ENCODE measurements around the gene RFLNA.

DNA sequence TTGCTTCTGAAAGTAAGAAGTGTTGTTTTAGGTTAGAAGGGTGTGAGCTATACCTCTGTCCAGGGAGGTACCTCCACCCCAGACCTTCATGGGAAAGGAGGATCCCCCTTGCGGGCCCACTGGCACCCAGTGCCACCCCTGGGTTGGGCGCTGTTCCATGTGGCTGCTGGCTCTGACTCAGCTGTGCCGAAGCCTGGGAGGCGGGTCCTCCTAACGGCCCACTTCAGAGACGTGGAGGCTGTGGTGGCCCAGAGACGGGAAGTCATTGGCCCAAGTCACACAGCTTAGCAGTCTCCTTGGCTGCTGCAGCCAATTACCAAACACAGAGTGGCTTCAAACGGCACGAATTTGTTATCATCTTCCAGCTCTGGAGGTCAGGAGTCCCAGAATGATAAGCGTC lies 10.2 kb downstream of the RFLNA start:
- TF ChIP-seq POLR2A (IDR thresholded peaks at IDR 0.05) = no peak
- no peak for TF ChIP-seq CTCF (IDR thresholded peaks at IDR 0.05)

All from uterus (tissue), 2 donors.